ENCODE data around the gene PXMP4. TPM values are rescaled to one million over a fixed set of nuclear protein-coding genes. Genes with fewer than 3 reads are reported as not detected.

The PXMP4 gene
- total RNA-seq, 1 experiment from 2014 or later: 5.7 TPM

DNA sequence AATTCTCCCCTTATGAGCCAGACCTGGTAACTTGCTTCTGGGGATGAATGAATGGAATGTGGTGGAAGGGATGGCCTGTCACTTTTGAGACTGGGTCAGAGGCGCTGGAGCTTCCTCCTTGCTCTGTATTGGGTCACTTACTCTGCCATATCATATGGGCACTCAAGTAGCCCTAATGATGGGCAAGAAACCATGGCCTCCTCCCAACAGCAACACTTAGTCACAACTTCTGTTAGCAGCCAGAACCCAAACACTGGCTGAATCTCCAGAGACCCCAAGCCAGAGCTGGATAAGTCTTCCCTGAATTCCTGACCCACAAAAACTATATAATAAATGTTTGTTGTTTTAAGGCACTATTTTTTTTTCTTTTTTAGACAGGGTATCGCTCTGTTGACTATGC, 39.4 kb downstream of the PXMP4 start:
- Histone ChIP-seq H2BK20ac (ENCODE audit: low read depth, low read length, poor library complexity, severe bottlenecking) (no peak overlapping the region), H4K91ac (ENCODE audit: insufficient read length, low read depth, low read length) (no peak overlapping the region), H4K8ac (replicated peaks; ENCODE audit: insufficient read length, low read depth, low read length) (no peak overlapping the region), H3K27me3 (ENCODE audit: insufficient read depth, low read length) (no peaks in the 10 kb centered on the region), H4K20me1 (ENCODE audit: control insufficient read depth, insufficient read depth, insufficient read length) (no peaks in the 10 kb centered on the region), H3K79me2 (ENCODE audit: insufficient read depth, low read length) (peaks cover 7% of the 10 kb centered on the region; the same call in 1 of the 2 replicates), H3K9ac (ENCODE audit: extremely low read depth, insufficient read length, low read length) (no peak overlapping the region), H2AFZ (ENCODE audit: low read length) (no peak overlapping the region), H3K4ac (ENCODE audit: low read depth, low read length) (no peak overlapping the region), H2BK15ac (ENCODE audit: low read depth, low read length) (no peak overlapping the region), H3T11ph (ENCODE audit: low read length) (no peak overlapping the region), H3K4me1 (ENCODE audit: insufficient read depth, low read length) (no peaks in the 10 kb centered on the region), H4K5ac (ENCODE audit: insufficient read length, low read depth, low read length) (no peak overlapping the region), H2BK120ac (ENCODE audit: low read depth, low read length, poor library complexity, severe bottlenecking) (no peak overlapping the region), H3K18ac (ENCODE audit: insufficient read length, low read depth, low read length) (no peak overlapping the region), H3K9me3 (ENCODE audit: control insufficient read depth, low read depth, low read length) (no peaks in the 10 kb centered on the region), H3K56ac (ENCODE audit: insufficient read length, low read depth, low read length) (no peak overlapping the region), H3K79me1 (ENCODE audit: insufficient read depth, low read depth, low read length, poor library complexity, severe bottlenecking) (no peaks in the 10 kb centered on the region), H2BK12ac (ENCODE audit: insufficient read length, low read depth, low read length) (no peak overlapping the region), H2BK5ac (ENCODE audit: insufficient read length, low read length) (no peak overlapping the region), H3K4me2 (ENCODE audit: insufficient read depth, insufficient read length, low read length) (no peak overlapping the region), H3K23me2 (ENCODE audit: insufficient read length, low read depth, low read length, poor library complexity, severe bottlenecking) (peaks cover 10% of the 10 kb centered on the region), H3K27ac (ENCODE audit: insufficient read length, low read depth, low read length) (no peak overlapping the region), H3K23ac (ENCODE audit: insufficient read length, low read depth, low read length) (no peak overlapping the region), H2AK5ac (ENCODE audit: insufficient read length, low read length) (no peak overlapping the region), H3K14ac (ENCODE audit: insufficient read depth, low read length) (no peak overlapping the region)
- DNase-seq: no peak
- Mint-ChIP-seq H3K36me3 (ENCODE audit: insufficient read depth in 1 of 3, low read depth in 3 of 3) (peaks cover 27 to 63% (median 41%) of the 10 kb centered on the region in 3 experiments; a peak in 6 of 7 replicates), H3K4me3 (no peak overlapping the region), H3K9me3 (no peaks in the 10 kb centered on the region), H3K4me1 (peaks cover 24% of the 10 kb centered on the region in 2 experiments), H3K27ac (peak overlapping the region in 1 of 3 experiments; percentile 57; a peak in 1 of 7 replicates), H3K27me3 (ENCODE audit: low read depth) (no peaks in the 10 kb centered on the region)
- TF ChIP-seq, protein P1, sequence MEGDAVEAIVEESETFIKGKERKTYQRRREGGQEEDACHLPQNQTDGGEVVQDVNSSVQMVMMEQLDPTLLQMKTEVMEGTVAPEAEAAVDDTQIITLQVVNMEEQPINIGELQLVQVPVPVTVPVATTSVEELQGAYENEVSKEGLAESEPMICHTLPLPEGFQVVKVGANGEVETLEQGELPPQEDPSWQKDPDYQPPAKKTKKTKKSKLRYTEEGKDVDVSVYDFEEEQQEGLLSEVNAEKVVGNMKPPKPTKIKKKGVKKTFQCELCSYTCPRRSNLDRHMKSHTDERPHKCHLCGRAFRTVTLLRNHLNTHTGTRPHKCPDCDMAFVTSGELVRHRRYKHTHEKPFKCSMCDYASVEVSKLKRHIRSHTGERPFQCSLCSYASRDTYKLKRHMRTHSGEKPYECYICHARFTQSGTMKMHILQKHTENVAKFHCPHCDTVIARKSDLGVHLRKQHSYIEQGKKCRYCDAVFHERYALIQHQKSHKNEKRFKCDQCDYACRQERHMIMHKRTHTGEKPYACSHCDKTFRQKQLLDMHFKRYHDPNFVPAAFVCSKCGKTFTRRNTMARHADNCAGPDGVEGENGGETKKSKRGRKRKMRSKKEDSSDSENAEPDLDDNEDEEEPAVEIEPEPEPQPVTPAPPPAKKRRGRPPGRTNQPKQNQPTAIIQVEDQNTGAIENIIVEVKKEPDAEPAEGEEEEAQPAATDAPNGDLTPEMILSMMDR (conservative IDR thresholded peaks at IDR 0.05): no peak
- no CpG with 5 or more reads among the region's 2 CpGs for WGBS (ENCODE audit: extremely low coverage, insufficient read length, low lambda C conversion rate)
